ES-I3 (cell line): ENCODE results near the gene PNPLA2.

Source experiments
- H3K36me3 ChIP-seq: 2 replicates; pipeline ENCODE4 v1.6.1; 2013; ENCODE audit warnings: mild to moderate bottlenecking, low read length, control low read depth, moderate library complexity; ENCODE audit not compliant: insufficient read depth
- H3K4me1 ChIP-seq: 2 replicates; pipeline ENCODE4 v1.6.1; 2013; ENCODE audit warnings: mild to moderate bottlenecking, control low read depth, low read length; ENCODE audit not compliant: insufficient read depth
- H3K9ac ChIP-seq: 2 replicates; pipeline ENCODE4 v1.6.1; 2013; ENCODE audit warnings: low read depth, mild to moderate bottlenecking, low read length, moderate library complexity
- H3K9me3 ChIP-seq: 2 replicates; pipeline ENCODE4 v1.6.1; 2013; ENCODE audit warnings: mild to moderate bottlenecking, low read length, moderate library complexity; ENCODE audit not compliant: control insufficient read depth, insufficient read depth

Gene PNPLA2

DNA sequence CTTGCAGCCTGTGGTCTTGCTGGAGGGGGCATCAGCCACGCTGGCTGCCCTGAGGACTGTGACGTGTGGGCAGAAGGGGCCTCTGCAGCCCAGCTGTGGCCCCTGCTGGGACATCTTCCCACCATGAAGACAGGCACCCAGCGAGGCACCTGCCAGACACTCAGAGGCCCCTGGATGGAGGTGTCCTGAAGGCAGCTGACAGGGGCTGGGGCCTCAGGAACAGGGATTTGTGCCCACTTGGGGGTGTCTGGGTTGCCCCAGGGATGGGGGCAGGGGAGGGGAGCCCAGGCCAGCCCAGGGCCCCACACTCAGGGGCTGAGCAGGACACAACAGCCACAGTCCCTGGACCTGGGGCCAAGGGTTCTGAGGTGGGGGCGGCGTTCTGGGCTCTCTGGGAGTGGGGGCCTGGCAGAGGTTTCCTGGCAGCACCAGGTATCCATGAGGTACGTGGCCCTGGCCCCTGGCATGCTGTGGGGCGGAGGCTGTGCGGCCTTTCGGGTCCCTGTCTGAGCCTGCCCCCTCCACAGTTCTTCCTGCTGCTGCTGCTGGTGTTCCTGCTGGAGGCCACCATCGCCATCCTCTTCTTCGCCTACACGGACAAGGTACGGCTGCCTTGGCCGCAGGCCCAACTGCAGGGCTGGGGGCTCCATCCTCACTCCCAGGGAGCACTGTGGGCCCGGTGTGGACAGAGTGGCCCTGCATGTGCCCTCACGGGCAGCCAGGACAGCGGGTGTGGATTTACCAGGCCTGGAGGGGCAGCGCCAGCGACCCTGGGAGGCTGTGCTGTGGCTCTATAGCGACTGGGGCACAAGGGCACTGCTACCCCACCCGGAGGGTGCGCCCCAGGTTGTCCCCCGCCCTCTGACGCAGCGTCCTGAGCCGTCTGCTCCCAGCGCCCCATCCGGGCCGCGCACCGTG, 45.5 kb downstream of the PNPLA2 start:
- Histone ChIP-seq H3K4me1 (peaks cover 21% of the 10 kb centered on the region), H3K9ac (no peak overlapping the region; the same call in 1 of the 2 replicates), H3K9me3 (no peaks in the 10 kb centered on the region), H3K36me3 (no peaks in the 10 kb centered on the region)

DNA sequence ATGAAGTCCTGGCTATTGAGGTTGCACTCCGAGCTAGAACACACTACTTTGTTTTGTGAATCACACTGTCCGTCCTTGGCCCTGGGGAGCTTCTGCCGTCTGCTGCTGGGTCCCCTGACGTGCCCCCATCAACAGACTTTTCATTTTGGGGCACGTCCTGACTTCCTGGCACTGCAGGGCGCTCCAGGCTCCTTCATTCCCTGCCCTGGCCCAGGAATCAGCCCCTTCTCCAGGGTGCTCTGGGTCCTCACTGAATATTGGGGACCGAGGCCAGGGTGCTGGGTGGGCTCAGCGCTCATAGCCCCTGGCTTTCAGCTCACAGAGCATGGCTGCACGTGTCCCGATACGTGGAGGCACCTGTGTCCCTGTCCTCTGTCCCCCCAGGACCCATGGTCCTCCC, 46.2 kb downstream of the PNPLA2 start:
- Histone ChIP-seq H3K36me3 (no peaks in the 10 kb centered on the region), H3K4me1 (peaks cover 21% of the 10 kb centered on the region), H3K9me3 (no peaks in the 10 kb centered on the region), H3K9ac (no peak overlapping the region)

DNA sequence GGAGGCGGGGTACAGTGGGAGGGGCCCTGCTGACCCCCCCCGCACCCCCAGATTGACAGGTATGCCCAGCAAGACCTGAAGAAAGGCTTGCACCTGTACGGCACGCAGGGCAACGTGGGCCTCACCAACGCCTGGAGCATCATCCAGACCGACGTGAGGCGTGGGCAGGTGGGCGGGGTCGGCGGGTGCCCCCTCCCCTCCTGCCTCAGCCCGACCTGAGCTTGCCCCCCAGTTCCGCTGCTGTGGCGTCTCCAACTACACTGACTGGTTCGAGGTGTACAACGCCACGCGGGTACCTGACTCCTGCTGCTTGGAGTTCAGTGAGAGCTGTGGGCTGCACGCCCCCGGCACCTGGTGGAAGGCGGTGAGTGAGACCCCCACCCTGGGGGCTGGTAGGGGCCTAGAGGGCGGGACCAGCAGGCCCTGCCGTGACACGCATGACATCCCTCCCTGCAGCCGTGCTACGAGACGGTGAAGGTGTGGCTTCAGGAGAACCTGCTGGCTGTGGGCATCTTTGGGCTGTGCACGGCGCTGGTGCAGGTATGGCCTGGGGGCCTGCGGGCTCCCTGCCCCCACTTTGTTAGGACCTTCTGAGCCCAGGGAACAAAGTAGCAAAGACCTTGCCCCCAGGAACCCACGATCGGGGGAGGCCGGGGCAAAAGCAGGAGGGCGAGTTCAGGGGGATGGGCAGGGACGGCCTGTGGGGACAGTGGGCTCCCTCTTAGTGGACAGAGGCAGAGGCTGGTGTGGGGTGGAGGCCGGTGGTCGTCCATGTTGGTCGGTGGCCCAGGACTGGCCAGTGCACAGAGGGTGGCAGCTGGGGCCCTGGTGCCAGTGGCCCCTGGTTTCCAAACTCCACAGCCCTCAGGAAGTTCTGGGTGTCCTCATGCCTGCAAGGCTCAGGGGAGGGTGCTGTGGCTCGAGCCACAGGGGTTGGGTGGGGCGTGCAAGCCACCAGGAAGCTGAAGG, 47.0 kb downstream of the PNPLA2 start:
- no peaks in the 10 kb centered on the region for H3K36me3 ChIP-seq
- peaks cover 21% of the 10 kb centered on the region for H3K4me1 ChIP-seq
- no peak overlapping the region for H3K9ac ChIP-seq
- H3K9me3 ChIP-seq: no peaks in the 10 kb centered on the region

DNA sequence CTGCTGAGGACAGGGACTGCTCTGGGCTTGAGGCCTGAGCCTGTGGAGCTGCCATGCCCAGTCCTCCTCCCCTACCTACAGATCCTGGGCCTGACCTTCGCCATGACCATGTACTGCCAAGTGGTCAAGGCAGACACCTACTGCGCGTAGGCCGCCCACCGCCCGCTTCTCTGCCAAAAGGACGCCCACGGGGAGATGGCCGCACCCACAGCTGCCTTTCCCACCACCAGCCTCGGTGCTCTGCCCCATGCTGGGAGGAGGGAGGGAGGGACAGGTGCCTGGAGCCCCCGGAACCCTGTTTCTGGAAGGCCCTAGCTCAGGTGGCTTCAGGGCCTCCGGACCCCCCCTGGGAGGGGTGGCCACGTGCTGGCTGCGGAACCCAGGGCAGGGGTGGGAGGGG, 47.8 kb downstream of the PNPLA2 start:
- Histone ChIP-seq H3K9me3 (no peaks in the 10 kb centered on the region), H3K4me1 (peaks cover 21% of the 10 kb centered on the region), H3K9ac (no peak overlapping the region), H3K36me3 (no peaks in the 10 kb centered on the region)

DNA sequence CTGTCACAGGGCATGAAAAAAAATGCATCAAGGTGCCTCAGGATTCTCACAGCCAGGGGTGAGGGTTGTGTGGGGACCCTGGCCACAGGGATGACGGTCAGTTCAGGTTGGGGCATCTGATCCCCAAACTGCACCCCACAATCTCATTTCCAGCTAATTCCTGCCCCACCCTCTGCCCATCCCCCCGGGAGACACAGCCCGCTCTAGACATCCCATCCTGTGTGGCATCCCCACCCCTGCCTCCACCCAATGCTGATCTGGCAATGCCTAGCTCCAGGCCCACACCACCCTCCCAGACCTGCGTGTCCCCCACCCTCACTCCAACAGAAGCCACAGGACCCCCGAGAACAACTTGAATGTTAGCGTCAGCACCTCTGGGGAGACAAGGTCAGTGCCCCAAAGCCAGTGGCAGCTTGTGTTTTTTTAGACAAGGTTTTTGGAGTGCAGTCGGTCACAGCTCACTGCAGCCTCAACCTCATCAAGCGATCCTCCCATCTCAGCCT, 49.2 kb downstream of the PNPLA2 start:
- Histone ChIP-seq H3K36me3 (no peaks in the 10 kb centered on the region), H3K4me1 (peaks cover 11% of the 10 kb centered on the region), H3K9ac (no peak overlapping the region), H3K9me3 (no peaks in the 10 kb centered on the region)

DNA sequence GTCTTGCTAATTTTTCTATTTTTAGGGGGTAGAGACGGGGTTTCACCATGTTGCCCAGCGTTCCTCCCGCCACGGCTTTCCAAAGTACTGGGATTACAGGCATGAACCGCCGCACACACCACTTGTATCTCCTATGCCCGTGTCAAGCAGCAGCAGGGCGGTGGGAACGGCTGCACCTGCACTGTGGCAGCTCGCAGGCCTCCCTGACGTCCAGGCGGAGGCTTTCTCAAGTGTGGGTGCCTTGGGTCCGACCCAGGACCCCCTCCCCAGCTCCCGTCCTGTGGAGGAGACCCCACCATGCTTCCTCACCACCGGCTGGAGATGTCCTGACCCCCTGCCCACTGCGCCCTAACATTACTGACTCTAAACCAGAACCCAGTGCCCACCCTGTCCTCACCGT, 49.7 kb downstream of the PNPLA2 start:
- H3K36me3 ChIP-seq: no peaks in the 10 kb centered on the region
- H3K4me1 ChIP-seq: peaks cover 6% of the 10 kb centered on the region; the same call in 1 of the 2 replicates

DNA sequence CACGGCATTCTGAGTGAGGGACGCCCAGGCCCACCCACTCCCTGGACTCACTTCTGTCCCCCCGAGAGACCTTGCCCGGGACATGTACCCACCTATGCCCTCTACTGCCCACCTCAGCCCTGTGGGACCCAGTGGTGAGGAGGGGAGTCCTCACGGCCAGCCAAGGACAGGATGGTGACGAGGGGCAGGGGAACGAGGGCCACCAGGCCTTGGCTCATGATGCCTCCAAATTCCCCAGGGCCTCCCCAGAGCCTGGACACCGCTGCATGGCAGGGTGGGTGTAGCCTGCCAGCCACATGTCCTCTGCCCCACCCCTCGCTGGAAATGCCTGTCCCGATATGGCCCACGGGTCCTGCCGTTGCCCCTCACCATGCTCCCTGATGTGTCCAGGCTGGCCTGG, 50.1 kb downstream of the PNPLA2 start:
- H3K36me3 ChIP-seq: no peaks in the 10 kb centered on the region
- no peaks in the 10 kb centered on the region for H3K9me3 ChIP-seq
- H3K9ac ChIP-seq: no peak overlapping the region
- peaks cover 2% of the 10 kb centered on the region; the same call in 1 of the 2 replicates for H3K4me1 ChIP-seq

More for the DNA sequence above, 49.7 kb downstream of the PNPLA2 start:
- Histone ChIP-seq H3K9ac (no peak overlapping the region), H3K9me3 (no peaks in the 10 kb centered on the region)

DNA sequence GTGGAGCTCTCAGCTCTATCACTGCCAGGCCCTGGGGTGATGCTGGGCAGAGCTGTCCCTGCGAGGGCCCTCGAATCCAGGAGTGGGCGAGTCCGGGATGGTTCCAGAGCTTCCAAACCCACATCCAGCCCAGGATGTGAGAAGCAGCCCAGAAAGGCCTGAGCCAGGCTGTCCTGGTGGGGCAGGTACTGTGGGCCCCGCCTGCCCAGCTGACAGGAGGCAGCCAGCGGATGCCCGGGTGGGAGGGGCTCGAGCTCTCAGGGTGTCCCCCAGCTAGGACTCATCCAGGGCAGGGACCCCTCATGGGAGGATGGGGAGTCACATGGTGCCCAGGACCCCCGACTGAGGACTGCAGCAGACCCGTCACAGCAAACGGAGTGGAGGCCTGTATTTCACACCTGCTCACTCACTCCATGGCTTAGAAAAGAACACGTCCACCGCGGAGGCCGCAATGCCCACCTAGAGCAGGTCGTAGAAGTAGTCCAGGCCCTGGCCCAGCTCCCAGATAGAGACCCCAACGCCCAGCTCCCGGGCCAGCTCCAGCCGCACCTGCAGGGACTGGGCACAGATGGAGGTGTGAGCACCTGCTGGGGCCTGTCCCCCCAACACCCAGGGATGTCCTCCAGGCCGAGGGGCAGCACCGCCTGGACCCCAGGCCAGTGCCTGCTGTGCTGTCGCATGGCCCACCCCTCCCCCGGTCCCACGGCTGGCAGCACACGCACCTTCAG, 50.8 kb downstream of the PNPLA2 start:
- H3K9ac ChIP-seq: no peak overlapping the region
- no peaks in the 10 kb centered on the region for H3K9me3 ChIP-seq
- no peaks in the 10 kb centered on the region for H3K36me3 ChIP-seq
- H3K4me1 ChIP-seq: no peaks in the 10 kb centered on the region; the same call in 1 of the 2 replicates

DNA sequence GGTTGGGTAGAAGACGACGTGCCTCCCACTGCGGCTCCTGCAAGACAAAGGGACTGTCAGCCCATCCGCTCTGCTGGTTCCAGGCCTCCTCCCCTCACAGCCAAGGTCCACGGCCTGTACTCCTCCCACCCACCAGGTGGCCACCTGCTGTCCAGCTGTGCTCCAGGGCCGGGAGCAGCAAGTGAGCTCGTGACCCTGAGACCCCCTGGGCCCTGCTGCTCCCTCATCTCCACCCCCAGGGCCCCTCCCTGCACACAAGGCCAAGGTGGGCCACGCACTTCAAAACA, 51.4 kb downstream of the PNPLA2 start:
- Histone ChIP-seq H3K9me3 (no peaks in the 10 kb centered on the region), H3K4me1 (no peaks in the 10 kb centered on the region; the same call in 1 of the 2 replicates), H3K36me3 (no peaks in the 10 kb centered on the region), H3K9ac (no peak overlapping the region)

DNA sequence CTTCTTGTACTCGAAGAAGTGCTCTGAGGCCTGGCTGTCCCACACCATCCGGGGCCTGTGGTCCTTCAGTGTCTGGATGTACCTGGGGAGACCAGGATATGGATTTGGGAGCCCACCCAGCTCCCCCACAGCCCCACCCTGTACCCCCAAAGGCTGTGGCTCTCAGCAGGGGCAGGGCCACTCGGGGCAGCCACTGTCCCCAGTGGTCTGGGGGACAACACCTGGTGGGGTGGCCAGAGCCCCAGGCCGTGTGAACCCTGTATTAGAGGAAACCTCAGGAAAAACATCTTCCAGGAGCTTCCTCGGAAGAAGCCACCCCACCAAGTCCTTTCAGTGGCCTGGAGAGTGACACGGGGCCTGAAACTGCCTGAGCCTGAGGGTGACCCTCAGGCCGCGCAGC, 51.7 kb downstream of the PNPLA2 start:
- Histone ChIP-seq H3K36me3 (no peaks in the 10 kb centered on the region), H3K9me3 (no peaks in the 10 kb centered on the region), H3K4me1 (no peaks in the 10 kb centered on the region; the same call in 1 of the 2 replicates), H3K9ac (no peak overlapping the region)

DNA sequence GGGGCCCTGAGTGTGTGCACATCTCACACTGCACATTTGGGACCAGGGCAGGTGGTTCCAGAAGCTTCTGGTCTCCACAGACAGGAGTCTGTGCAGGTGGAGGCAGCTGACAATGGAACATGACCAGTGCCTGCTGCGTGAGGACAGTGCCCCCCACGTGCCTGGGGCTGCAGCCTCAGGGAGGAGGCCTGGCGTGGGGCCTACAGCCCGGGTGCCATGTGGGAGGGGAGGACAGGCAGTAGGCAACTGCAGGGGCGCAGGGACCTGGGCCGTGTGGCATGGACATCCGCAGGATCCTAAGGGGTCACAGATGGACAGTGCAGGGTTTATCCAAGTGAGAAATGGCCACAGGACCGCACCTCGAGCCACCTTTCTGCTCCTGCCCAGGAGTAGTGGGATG, 52.8 kb downstream of the PNPLA2 start:
- no peaks in the 10 kb centered on the region; the same call in 1 of the 2 replicates for H3K4me1 ChIP-seq
- no peak overlapping the region for H3K9ac ChIP-seq
- peaks cover 6% of the 10 kb centered on the region for H3K36me3 ChIP-seq
- no peaks in the 10 kb centered on the region for H3K9me3 ChIP-seq

DNA sequence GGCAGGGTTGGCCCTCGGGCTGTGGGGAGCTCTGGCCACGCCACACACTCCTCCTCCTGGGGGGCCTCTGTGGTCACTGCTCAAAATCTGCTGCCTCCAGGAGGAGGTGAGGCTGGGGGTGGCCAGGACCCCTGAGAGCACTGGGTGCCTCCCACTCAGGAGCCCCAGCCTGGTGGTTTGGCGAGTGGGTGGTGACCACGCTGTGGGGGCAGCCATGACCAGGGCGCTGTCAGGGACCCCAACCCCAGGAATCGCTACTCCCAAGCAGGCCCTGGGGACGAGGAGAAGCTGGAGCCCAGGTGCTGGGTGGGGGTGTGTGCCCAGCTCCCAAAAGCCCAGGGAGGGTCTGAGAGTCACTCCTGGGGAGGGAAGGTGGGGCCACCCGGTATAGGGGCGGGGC, 54.1 kb downstream of the PNPLA2 start:
- Histone ChIP-seq H3K36me3 (peaks cover 6% of the 10 kb centered on the region), H3K9ac (no peak overlapping the region), H3K9me3 (no peaks in the 10 kb centered on the region), H3K4me1 (no peaks in the 10 kb centered on the region; the same call in 1 of the 2 replicates)

DNA sequence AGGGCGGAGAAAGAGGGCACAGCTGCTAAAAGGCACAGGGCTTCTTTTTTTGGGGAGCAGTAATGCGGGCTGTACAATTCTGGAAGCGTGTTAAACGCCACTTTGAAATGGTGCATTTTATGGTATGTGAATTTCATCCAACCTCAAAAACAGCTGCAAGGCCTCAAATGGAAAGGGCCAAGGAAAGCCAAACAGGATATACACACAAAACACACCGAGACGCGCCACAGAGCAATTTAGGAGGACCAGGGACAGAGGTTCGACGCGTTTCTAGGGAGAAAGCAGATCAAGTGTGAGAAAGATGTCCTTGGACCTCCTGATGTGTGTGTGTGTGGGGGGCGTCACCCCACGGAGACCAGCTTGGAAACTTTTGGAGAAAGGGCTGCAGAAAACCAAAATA, 55.0 kb downstream of the PNPLA2 start:
- H3K9me3 ChIP-seq: no peaks in the 10 kb centered on the region
- H3K9ac ChIP-seq: no peak overlapping the region
- no peaks in the 10 kb centered on the region; the same call in 1 of the 2 replicates for H3K4me1 ChIP-seq
- peaks cover 6% of the 10 kb centered on the region for H3K36me3 ChIP-seq
